ENCODE results near the gene AKT3.
"Not testable (repeated sequence)": the region's sequence is repeated elsewhere in the genome, so short reads cannot be mapped to it uniquely, and the experiment has no call there.

AKT3 gene

GRCh38 chr1:243595527-243596210, 254.4 kb downstream of the AKT3 start:
- no peak for DNase-seq

- DNase-seq = no peak
Observed at GRCh38 chr1:243594455-243594854, 255.6 kb downstream of the AKT3 start.

- DNase-seq = not testable (repeated sequence)
Observed at GRCh38 chr1:243589286-243589685, 260.8 kb downstream of the AKT3 start.

GRCh38 chr1:243587823-243588560, 262.1 kb downstream of the AKT3 start:
- DNase-seq = no peak

- no peak for DNase-seq
Observed at GRCh38 chr1:243587285-243587684, 262.8 kb downstream of the AKT3 start.

- no peak for DNase-seq
Observed at GRCh38 chr1:243585982-243586381, 264.1 kb downstream of the AKT3 start.

- no peak for DNase-seq
Observed at GRCh38 chr1:243582326-243582725, 267.7 kb downstream of the AKT3 start.

GRCh38 chr1:243580984-243581383, 269.1 kb downstream of the AKT3 start:
- no peak for DNase-seq

GRCh38 chr1:243580072-243580471, 270.0 kb downstream of the AKT3 start:
- no peak for DNase-seq

GRCh38 chr1:243575070-243575469, 275.0 kb downstream of the AKT3 start:
- no peak for DNase-seq

GRCh38 chr1:243572940-243573339, 277.1 kb downstream of the AKT3 start:
- DNase-seq = no peak

GRCh38 chr1:243568793-243569192, 281.2 kb downstream of the AKT3 start:
- no peak for DNase-seq

- no peak for DNase-seq
Observed at GRCh38 chr1:243564814-243565213, 285.2 kb downstream of the AKT3 start.

- no peak for DNase-seq
Observed at GRCh38 chr1:243563732-243564131, 286.3 kb downstream of the AKT3 start.

- DNase-seq = no peak
Observed at GRCh38 chr1:243562473-243562872, 287.6 kb downstream of the AKT3 start.

GRCh38 chr1:243561588-243562319, 288.3 kb downstream of the AKT3 start:
- DNase-seq = no peak

- no peak for DNase-seq
Observed at GRCh38 chr1:243559575-243560162, 290.4 kb downstream of the AKT3 start.

GRCh38 chr1:243558576-243558975, 291.5 kb downstream of the AKT3 start:
- DNase-seq = no peak

GRCh38 chr1:243557866-243558265, 292.2 kb downstream of the AKT3 start:
- DNase-seq = no peak

- DNase-seq = no peak
Observed at GRCh38 chr1:243554686-243555085, 295.4 kb downstream of the AKT3 start.

GRCh38 chr1:243553090-243553489, 297.0 kb downstream of the AKT3 start:
- DNase-seq = no peak

GRCh38 chr1:243550276-243550675, 299.8 kb downstream of the AKT3 start:
- DNase-seq = no peak

- DNase-seq = no peak
Observed at GRCh38 chr1:243549791-243550190, 300.3 kb downstream of the AKT3 start.
